A549 (cell line): ENCODE measurements around the gene ATP1A3. TPM values are rescaled to one million over a fixed set of nuclear protein-coding genes. Genes with fewer than 3 reads are reported as not detected.

Experiments
- ATAC-seq, 2 experiments: fragments of 200-7000 bp in 1 of 2; fragments of >200 bp in 1 of 2; cut with Nextera tagmentation in 1 of 2; cut with Tn5 transposase in 1 of 2; 3 replicates each; pipeline versions ENCODE4 v1.8.0 to v1.9.1; 2018 to 2020; ENCODE audit warnings: mild to moderate bottlenecking in 1 of 2, moderate library complexity in 1 of 2
- CTCF ChIA-PET: fragments of 300-600 bp; sonication (Branson Sonifier 250); formaldehyde crosslinking; extraction: SDS; loops from one replicate; lab custom pipeline; 2021; ENCODE audit warnings: antibody characterized with exemption, inconsistent platforms; lab: Yijun Ruan, JAX
- POLR2A ChIA-PET: fragments of 350-600 bp; formaldehyde crosslinking; extraction: SDS; loops from one replicate; lab custom pipeline; 2021; ENCODE audit warnings: antibody characterized with exemption, inconsistent platforms; lab: Yijun Ruan, JAX
- DNase-seq, 2 experiments: peaks; one replicate each; pipeline versions ENCODE4 v3.0.0 to v3.0.0-alpha.2; 2011 to 2016; ENCODE audit warnings: low read depth in 1 of 2, low spot score in 1 of 2
- FAIRE-seq: peaks from 2 replicates; lab custom pipeline; 2011; peaks lifted over from hg19 to GRCh38; lab: Jason Lieb, UNC
- H3K27ac ChIP-seq, 2 experiments: fragments of >200 bp; sonication (Bioruptor Twin); formaldehyde crosslinking; 3 replicates each; pipeline ENCODE4 v1.5.1; 2016 to 2017
- H3K4me1 ChIP-seq: fragments of >200 bp; sonication (Bioruptor Twin); formaldehyde crosslinking; 3 replicates; pipeline ENCODE4 v1.6.1; 2016
- H3K4me2 ChIP-seq: fragments of >200 bp; sonication (Bioruptor Twin); formaldehyde crosslinking; 3 replicates; pipeline ENCODE4 v1.6.1; 2016
- H3K4me3 ChIP-seq: fragments of >200 bp; sonication (Bioruptor Twin); formaldehyde crosslinking; 3 replicates; pipeline ENCODE4 v1.5.1; 2016
- H3K9me3 ChIP-seq: fragments of >200 bp; sonication (Bioruptor Twin); formaldehyde crosslinking; 3 replicates; pipeline ENCODE4 v1.6.1; 2016
- CBX2 ChIP-seq: fragments of 200-600 bp; sonication (generic); IDR thresholded peaks from 2 replicates; pipeline ENCODE4 v1.6.1; 2016; ENCODE audit warnings: low read depth, mild to moderate bottlenecking, borderline replicate concordance
- CHD4 ChIP-seq: fragments of 200-600 bp; sonication (generic); IDR thresholded peaks from 2 replicates; pipeline ENCODE4 v1.6.1; 2016; ENCODE audit warnings: antibody characterized with exemption, mild to moderate bottlenecking, borderline replicate concordance
- E2F6 ChIP-seq: IDR thresholded peaks from 2 replicates; pipeline ENCODE4 v1.6.1; 2012; ENCODE audit warnings: low read depth, borderline replicate concordance
- EHMT2 ChIP-seq: fragments of 200-600 bp; sonication (generic); IDR thresholded peaks from 2 replicates; pipeline ENCODE4 v1.6.1; 2016; ENCODE audit warnings: antibody characterized with exemption, low read depth, mild to moderate bottlenecking, moderate library complexity
- ELK1 ChIP-seq: fragments of 150-350 bp; IDR thresholded peaks from 2 replicates; pipeline ENCODE4 v1.6.1; 2014; ENCODE audit warnings: low read depth, mild to moderate bottlenecking, low read length
- HES2 ChIP-seq: fragments of >200 bp; sonication (Bioruptor Twin); formaldehyde crosslinking; IDR thresholded peaks from 2 replicates; pipeline ENCODE4 v1.6.1; 2016
- HOXB13 ChIP-seq: fragments of 250-450 bp; sonication (Bioruptor Pico); IDR thresholded peaks from 2 replicates; pipeline ENCODE4 v1.5.0; 2020; ENCODE audit warnings: low read depth, mild to moderate bottlenecking, moderate library complexity
- KDM5A ChIP-seq: fragments of 200-600 bp; sonication (generic); IDR thresholded peaks from 2 replicates; pipeline ENCODE4 v1.6.1; 2016; ENCODE audit warnings: antibody characterized with exemption, mild to moderate bottlenecking
- PHF8 ChIP-seq: fragments of 200-600 bp; sonication (generic); IDR thresholded peaks from 2 replicates; pipeline ENCODE4 v1.6.1; 2016; ENCODE audit warnings: low read depth, mild to moderate bottlenecking, antibody characterized with exemption, moderate library complexity, borderline replicate concordance
- POLR2AphosphoS2 ChIP-seq: conservative IDR thresholded peaks from 2 replicates; pipeline ENCODE4 v1.6.1; 2012; ENCODE audit warnings: low read length, improper control_type of control experiment, inconsistent platforms
- RCOR1 ChIP-seq: fragments of 150-350 bp; IDR thresholded peaks from 2 replicates; pipeline ENCODE4 v1.6.1; 2014; ENCODE audit warnings: antibody characterized with exemption, low read length, low read depth
- RNF2 ChIP-seq: fragments of 200-600 bp; sonication (generic); IDR thresholded peaks from 2 replicates; pipeline ENCODE4 v1.6.1; 2016; ENCODE audit warnings: low read depth, mild to moderate bottlenecking, antibody characterized with exemption, moderate library complexity, borderline replicate concordance
- SREBF2 ChIP-seq: fragments of 450-650 bp; IDR thresholded peaks from 2 replicates; pipeline ENCODE4 v1.6.1; 2014; ENCODE audit warnings: mild to moderate bottlenecking, moderate library complexity
- TP53 ChIP-seq: fragments of 250-450 bp; sonication (Bioruptor Pico); IDR thresholded peaks from 2 replicates; pipeline ENCODE4 v1.5.0; 2021; ENCODE audit warnings: mild to moderate bottlenecking, moderate library complexity
- USF2 ChIP-seq: fragments of 450-650 bp; IDR thresholded peaks from 2 replicates; pipeline ENCODE4 v1.6.1; 2014; ENCODE audit warnings: antibody characterized with exemption
- ZC3H11A ChIP-seq: fragments of 450-650 bp; IDR thresholded peaks from 2 replicates; pipeline ENCODE4 v1.6.1; 2014; ENCODE audit warnings: antibody characterized with exemption, mild to moderate bottlenecking
- ZFP36 ChIP-seq: fragments of 450-650 bp; IDR thresholded peaks from 2 replicates; pipeline ENCODE4 v1.6.1; 2014; ENCODE audit warnings: borderline replicate concordance; ENCODE audit not compliant: partially characterized antibody
- ZNF302 ChIP-seq: fragments of 250-450 bp; sonication (Bioruptor Pico); IDR thresholded peaks from 2 replicates; pipeline ENCODE4 v1.9.0; 2021; ENCODE audit warnings: inconsistent platforms, mild to moderate bottlenecking, moderate library complexity
- WGBS: methylation state at CpG from one replicate; pipeline ENCODE4 v1.1.6; 2017; ENCODE audit errors: missing lambda C conversion rate; 5-methylcytosine and 5-hydroxymethylcytosine counted together
- polyA plus RNA-seq, 4 experiments: library from polyadenylated mRNA; depleted of rRNA in 3 of 4; stranded (reverse); fragments of >200 nt; fragmentation: RNase III in 1 of 4; extraction: RNeasy Plus Mini Kit Qiagen cat#74134 plus additional on column Dnase treatment in 1 of 4; gene quantifications; 2 replicates in 3 of 4; 3 replicates in 1 of 4; pipeline ENCODE4 v1.2.3, GENCODE V29; 2011 to 2017

The ATP1A3 gene
- polyA plus RNA-seq, 2 of the 4 experiments (the other 2 are of a cell fraction), result 0.67 to 3.7 TPM

- 78% methylated on average over 17 of the region's 17 CpGs for whole genome bisulfite sequencing
- no peak for FAIRE-seq
- H3K4me2 ChIP-seq, result no peak overlapping the region
- TF ChIP-seq SREBF2 (no peak), ZFP36 (no peak), EHMT2 (no peak), ELK1 (no peak), USF2 (no peak), RCOR1 (no peak)
- no peaks in the 10 kb centered on the region for H3K9me3 ChIP-seq
- no peak for DNase-seq
- no peaks in the 10 kb centered on the region for H3K4me1 ChIP-seq
- no peak overlapping the region for H3K27ac ChIP-seq
- no peak; a peak in 1 of 6 replicates for ATAC-seq
- no peak overlapping the region for H3K4me3 ChIP-seq
- CTCF ChIA-PET, result interaction anchor here (1.4 to 4.6 kb wide), 4 partner anchors 8 to 50 kb away, joined by 5 to 21 read pairs (median 13); partner anchors contain the start of gene RABAC1
- POLR2A ChIA-PET, result no interaction called here
Observed at GRCh38 chr19:41984961-41985360, 9.1 kb downstream of the ATP1A3 start.

- CTCF ChIA-PET, result interaction anchor here (0.6 to 1.4 kb wide), 5 partner anchors 20 to 48 kb away, joined by 3 to 7 read pairs (median 3); no protein-coding TSS in a partner anchor
- H3K4me3 ChIP-seq, result no peak overlapping the region
- TF ChIP-seq RNF2 (no peak), CBX2 (no peak), ZNF302 (CRISPR knock-in tag) (no peak), TP53 (no peak), KDM5A (no peak), E2F6 (no peak), ZC3H11A (no peak), HOXB13 (no peak), CHD4 (no peak), PHF8 (no peak), ELK1 (no peak), HES2 (no peak)
- TF ChIP-seq, all 56 proteins: peak for 0
- Histone ChIP-seq H3K4me2 (no peak overlapping the region), H3K4me1 (no peaks in the 10 kb centered on the region), H3K27ac (no peak overlapping the region), H3K9me3 (no peaks in the 10 kb centered on the region)
- ATAC-seq (peak in 1 of 2 experiments; percentile 13; a peak in 3 of 6 replicates), FAIRE-seq (no peak), DNase-seq (no peak)
- POLR2A ChIA-PET, result no interaction called here
- WGBS, result 75% methylated on average over 15 of the region's 15 CpGs
Observed at GRCh38 chr19:41981724-41982123, 12.3 kb downstream of the ATP1A3 start.

- no peak overlapping the region for H3K4me3 ChIP-seq
- DNase-seq, result no peak
- H3K4me1 ChIP-seq, result no peaks in the 10 kb centered on the region
- CTCF ChIA-PET, result interaction anchor here (0.8 to 2.3 kb wide), 9 partner anchors 13 to 206 kb away, joined by 3 to 12 read pairs (median 4); no protein-coding TSS in a partner anchor
- TF ChIP-seq HES2 (no peak), POLR2AphosphoS2 (no peak), EHMT2 (no peak)
- TF ChIP-seq, all 56 proteins: peak for 0
- POLR2A ChIA-PET, result no interaction called here
- Histone ChIP-seq H3K9me3 (no peaks in the 10 kb centered on the region), H3K27ac (no peak overlapping the region), H3K4me2 (no peak overlapping the region)
- ATAC-seq (no peak), FAIRE-seq (no peak)
- WGBS, result 85% methylated on average over 17 of the region's 17 CpGs
Observed at GRCh38 chr19:41978470-41978869, 15.6 kb downstream of the ATP1A3 start.
